Measurements from ENCODE around the gene WAPL.
"Not testable (repeated sequence)": the region's sequence is repeated elsewhere in the genome, so short reads cannot be mapped to it uniquely, and the experiment has no call there.

WAPL gene, protein sequence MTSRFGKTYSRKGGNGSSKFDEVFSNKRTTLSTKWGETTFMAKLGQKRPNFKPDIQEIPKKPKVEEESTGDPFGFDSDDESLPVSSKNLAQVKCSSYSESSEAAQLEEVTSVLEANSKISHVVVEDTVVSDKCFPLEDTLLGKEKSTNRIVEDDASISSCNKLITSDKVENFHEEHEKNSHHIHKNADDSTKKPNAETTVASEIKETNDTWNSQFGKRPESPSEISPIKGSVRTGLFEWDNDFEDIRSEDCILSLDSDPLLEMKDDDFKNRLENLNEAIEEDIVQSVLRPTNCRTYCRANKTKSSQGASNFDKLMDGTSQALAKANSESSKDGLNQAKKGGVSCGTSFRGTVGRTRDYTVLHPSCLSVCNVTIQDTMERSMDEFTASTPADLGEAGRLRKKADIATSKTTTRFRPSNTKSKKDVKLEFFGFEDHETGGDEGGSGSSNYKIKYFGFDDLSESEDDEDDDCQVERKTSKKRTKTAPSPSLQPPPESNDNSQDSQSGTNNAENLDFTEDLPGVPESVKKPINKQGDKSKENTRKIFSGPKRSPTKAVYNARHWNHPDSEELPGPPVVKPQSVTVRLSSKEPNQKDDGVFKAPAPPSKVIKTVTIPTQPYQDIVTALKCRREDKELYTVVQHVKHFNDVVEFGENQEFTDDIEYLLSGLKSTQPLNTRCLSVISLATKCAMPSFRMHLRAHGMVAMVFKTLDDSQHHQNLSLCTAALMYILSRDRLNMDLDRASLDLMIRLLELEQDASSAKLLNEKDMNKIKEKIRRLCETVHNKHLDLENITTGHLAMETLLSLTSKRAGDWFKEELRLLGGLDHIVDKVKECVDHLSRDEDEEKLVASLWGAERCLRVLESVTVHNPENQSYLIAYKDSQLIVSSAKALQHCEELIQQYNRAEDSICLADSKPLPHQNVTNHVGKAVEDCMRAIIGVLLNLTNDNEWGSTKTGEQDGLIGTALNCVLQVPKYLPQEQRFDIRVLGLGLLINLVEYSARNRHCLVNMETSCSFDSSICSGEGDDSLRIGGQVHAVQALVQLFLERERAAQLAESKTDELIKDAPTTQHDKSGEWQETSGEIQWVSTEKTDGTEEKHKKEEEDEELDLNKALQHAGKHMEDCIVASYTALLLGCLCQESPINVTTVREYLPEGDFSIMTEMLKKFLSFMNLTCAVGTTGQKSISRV (N-terminal part only)

DNA sequence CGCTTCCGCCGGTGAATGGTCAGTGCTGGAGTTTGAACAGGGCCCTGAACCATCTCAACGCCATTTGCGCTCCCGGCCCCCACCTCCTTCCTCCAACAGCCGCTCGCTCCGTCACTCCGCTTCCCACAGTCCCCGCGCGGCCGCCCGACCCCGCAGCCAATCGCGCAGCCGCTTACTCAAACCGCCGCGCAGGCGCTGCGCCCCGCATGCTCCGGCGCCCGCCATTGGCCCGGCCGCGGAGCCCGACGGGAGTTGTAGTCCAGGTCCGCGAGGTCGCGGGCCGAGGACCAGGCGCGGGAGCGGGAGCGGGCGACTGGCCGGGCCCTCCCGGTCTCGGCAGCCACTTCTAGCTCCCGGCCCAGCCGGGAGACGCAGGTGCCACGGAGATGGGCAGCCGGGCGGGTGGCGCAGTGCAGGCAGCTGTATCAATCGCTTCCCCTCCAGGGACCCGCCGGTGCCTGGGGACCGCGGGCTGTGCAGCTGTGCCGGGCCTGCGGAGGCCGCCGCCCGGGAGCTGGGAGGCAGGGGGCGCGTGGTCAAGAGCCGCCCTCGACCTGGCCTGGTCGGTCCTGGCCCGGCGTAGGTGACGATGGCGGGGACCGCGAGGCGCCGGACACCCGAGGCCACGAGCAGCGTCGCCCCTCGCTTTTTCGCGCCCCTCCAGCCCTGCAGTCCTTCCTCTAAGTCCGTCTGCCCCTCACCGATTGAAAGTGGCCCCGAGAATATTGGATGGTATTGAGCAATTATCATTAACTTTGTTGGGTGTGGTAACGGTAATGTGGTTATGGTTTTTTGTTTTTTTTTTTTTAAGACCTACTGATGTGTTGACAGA, at the start of gene WAPL:
WAPL (minus strand) TSS at position 115 of the 832 bp plus-strand sequence. CDS start 3,723 bp downstream, outside the sequence.
- peak; percentile 92 for DNase-seq

DNA sequence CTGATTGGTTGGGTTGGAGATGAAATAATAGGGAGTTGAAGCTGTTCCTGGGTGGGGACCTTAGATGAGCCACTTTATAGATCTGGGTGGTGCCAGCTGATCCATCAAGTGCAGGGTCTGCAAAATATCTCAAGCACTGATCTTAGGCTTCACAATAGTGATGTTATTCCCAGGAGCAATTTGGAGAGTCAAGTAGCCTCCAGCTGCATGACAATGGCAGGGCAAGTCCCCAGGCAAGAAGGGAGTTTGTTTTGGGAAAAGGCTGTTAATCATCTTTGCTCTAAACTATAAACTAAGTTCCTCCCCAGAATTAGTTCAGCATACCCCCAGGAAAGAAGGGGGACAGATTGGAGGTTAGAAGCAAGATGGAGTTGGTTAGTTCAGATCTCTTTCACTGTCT, 47.7 kb upstream of the WAPL start:
- DNase-seq: no peak

DNA sequence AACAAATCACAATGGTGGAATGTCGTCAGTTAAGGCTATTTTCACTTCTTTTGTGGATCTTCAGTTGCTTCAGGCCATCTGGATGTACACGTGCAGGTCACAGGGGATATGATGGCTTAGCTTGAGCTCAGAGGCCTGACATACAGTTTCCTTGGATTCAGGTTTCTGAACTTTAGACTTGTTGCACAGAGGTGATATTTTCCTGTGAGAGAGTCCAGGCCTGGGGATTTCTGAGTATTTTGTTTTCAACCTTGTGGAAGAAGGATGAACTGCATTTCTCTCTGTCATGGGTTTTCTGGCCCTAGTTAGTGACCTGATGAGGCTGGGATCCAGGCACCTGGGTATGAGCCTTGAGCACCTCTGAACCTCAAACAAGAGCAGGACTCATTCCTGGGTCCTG, 44.9 kb upstream of the WAPL start:
- not testable (repeated sequence) for DNase-seq

DNA sequence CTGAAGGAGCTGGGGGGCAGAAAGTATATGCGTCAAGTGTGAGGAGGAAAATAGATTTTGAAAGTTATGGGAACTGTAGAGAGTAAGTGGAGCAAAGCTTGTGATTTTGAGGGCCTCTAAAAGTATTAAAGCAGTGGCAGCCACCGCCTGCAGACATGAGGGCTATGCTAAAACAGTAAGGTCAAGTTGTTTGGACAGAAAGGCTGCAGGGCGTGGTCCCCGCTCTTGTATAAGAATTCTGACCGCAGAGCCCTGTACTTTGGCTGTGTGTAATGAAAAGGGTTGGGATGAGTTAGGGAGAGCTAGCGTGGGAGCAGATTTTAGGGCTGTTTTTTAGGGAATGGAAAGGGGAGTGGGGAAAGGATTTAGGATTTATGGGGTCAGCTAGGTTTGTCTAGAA, 41.7 kb upstream of the WAPL start:
- not testable (repeated sequence) for DNase-seq

DNA sequence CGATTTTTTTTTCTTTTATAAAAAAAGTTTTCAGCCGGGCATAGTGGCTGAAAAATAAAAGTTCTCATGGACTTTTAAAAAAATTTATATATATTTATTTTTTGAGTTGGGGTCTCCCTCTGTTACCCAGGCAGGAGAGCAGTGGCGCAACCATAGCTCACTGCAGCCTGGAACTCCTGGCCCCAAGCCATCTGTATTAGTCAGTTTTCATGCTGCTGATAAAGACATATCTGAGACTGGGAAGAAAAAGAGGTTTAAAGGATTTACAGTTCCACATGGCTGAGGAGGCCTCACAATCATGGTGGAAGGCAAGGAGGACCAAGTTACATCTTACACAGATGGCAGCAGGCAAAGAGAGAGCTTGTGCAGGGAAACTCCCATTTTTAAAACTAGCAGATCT, 37.1 kb upstream of the WAPL start:
- DNase-seq: not testable (repeated sequence)

DNA sequence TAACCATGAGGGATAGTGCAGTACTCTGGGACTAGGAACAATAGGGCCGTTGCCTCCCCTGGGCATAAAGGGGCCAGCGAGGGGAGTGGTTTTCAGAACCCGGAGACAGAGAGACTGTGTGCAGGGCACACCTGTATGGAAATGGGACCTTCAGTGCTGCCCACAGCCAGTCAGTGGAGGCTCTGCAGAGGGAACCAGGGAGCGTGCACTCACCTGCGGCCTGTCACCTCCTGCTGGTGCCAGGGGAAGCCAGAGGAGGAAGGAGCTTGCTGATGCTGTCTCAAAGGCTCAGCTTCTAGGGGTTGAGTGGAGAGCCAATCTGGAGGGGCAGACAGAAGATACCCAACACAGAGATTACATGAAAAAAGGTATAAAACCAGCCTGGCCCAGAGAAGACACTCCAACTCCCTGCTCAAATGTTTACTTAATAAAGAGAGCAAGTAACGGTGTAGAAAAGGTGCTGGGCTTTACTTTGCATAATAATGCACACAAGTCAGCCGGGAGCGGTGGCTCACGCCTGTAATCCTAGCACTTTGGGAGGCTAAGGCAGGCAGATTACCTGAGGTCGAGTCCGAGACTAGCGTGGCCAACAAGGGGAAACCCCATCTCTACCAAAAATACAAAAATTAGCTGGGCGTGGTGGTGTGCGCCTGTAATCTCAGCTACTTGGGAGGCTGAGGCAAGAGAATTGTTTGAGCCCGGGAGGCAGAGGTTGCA, 35.5 kb upstream of the WAPL start:
- no peak for DNase-seq

DNA sequence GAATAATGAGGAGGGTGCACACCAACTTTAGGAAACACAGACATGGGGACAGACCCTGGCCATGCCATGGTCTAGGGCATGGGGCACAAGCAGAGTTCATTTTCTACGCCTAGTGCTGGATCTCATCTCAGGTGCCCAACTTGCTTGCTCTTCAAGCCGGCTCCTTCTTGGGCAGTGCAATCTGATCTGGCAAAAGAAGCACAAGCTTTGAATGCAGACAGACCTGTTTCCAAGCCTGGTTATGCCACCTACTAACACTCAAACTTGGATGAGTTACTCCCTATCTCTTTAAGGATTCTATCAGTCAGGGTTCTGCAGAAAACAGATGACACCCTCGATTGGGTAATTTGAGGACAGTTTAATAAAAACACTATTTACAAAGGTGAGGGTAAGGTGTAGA, 34.9 kb upstream of the WAPL start:
- DNase-seq: no peak

DNA sequence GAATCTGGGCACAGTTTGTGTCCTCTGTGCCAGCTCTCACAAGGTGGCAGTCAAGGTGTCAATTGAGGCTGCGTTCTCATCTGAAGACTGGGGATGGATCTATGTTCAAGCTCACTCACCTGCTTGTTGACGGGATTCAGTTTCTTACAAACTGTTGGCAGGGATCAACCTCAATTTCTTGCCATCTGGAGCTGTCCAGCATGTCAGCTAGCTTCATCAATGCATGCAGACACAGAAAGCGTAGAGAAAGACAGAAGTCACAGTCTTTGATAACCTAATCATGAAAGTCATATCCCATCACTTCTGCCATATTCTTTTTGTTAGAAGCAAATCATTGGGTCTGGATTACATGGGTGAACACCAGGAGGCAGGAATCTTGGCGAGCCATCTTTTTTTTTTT, 32.0 kb upstream of the WAPL start:
- DNase-seq: no peak

DNA sequence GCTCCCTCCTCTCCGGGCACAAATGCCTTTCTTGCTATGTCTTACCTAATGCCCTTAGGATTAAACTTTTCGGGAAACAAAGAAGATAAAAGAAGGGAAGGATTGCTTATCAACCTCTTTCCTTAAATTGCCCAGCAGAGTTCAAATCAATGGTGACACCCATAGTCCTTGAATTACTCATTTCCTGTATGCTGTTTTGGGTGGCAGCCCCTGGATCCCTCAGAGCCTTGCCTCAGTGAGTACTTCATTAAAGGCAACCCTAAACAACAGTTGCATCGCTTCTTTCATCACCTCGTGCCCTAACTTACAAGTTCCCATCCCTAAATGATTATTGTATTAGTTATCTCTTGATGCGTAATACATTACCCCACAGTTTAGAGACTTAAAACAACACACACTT, 31.6 kb upstream of the WAPL start:
- no peak for DNase-seq

DNA sequence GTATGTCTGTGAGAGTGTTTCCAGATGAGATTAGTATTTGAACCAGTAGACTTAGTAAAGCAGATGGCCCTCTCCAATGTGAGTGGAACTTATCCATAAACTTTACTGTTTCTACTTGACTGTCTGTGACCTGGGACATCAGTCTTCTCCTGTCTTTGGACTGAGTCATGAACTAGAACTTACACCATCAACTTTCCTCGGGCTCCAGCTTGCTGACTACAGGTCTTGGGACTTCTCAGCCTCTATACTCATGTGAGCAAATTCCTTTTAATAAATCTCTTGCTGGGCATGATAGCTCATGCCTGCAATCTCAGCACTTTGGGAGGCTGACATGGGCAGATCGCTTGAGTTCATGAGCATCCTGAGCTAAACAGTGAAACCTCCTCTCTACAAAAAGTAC, 25.7 kb upstream of the WAPL start:
- no peak for DNase-seq

DNA sequence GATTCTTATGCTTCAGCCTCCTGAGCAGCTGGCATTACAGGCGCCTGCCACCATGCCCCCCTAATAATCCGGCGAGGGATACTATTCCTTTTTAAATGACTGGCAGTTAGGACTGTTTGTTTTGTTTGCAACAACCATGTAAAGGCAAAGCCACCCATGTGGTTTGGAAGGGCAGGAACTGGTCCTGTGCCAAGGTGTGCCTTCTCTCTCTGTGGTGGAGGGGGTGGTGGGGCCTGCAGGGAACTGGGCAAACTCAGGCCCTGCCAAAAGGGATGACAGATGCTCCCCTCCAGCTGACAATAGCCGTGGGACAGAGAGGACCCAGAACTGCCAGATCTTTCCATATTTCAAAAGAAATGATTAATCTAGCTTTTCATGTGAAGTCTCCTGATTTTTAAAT, 23.5 kb upstream of the WAPL start:
- peak; percentile 22 for DNase-seq

DNA sequence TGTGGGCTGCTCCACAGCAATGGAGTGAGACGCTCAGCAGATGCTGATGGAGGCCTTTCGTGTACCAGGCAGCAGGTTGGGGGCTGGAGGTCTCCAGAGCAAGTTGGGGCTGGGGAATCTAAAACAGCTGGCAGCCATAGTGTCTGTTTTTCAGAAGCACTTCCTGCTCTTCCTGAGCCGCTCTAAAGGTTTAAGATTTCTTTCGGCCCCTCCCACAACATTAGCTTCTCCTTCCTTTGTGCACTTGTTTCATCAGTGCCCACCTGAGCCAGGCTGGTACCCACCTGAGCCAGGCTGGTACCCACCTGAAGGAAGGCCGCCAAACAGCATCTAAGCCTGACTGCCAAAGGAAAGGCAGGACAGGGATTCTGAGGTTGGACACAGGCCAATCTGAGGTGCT, 18.4 kb upstream of the WAPL start:
- no peak for DNase-seq

DNA sequence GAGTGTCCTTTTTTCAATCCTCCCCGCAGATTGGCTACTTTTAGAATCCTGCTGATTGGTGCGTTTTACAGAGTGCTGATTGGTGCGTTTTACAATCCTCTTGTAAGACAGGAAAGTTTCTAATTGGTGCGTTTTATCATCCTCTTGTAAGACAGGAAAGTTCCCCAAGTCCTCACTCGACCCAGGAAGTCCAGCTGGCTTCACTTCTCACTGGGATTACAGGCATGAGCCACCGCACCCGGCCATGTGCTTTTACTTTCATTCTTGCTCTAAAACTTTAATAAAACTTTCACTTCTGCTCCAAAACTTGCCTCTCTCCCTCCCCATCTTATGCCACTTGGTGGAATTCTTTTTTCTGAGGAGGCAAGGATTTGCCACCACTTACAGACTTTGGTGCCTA, 17.0 kb upstream of the WAPL start:
- peak; percentile 14 for DNase-seq

DNA sequence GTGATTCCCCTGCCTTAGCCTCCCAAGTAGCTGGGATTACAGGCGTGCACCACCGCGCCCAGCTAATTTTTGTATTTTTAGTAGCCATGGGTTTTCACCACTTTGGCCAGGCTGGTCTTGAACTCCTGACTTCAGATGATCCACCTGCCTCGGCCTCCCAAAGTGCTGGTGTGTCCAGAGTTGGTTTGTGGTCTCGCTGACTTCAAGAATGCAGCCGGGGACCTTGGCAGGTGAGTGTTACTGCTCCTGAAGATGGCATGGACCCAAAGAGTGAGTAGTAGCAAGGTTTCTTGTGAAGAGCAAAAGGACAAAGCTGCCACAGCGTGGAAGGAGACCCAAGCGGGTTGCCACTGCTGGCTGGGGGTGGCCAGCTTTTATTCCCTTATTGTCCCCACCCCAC, 16.4 kb upstream of the WAPL start:
- not testable (repeated sequence) for DNase-seq

DNA sequence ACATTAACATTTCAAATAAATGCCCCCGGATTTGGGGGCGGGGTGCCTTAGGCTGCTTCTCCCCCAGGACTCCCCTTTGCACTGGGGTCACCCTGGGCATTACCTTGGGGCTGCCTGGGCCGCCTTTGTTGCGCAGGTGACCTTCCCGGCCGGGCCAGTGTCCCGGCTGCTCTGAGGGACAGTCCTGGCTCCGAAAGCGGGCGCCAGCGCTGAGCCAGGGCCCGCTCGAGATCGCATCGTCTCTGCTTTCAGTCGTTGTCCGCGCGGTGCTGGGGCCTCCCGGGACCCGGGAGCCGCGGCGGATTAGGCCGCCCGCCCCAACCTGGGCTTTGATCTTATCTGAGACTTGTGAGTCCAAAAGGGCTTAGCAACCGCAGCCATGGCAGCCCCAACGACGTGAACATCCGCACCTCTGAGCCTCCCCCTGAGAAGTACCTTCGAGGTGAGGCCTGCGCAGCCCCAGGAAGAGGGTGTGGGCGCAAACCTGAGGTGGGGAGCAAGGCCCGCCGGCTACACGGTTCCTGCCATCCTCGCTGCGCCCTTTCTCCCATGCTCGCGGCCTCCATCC, 14.8 kb upstream of the WAPL start:
- no peak for DNase-seq

DNA sequence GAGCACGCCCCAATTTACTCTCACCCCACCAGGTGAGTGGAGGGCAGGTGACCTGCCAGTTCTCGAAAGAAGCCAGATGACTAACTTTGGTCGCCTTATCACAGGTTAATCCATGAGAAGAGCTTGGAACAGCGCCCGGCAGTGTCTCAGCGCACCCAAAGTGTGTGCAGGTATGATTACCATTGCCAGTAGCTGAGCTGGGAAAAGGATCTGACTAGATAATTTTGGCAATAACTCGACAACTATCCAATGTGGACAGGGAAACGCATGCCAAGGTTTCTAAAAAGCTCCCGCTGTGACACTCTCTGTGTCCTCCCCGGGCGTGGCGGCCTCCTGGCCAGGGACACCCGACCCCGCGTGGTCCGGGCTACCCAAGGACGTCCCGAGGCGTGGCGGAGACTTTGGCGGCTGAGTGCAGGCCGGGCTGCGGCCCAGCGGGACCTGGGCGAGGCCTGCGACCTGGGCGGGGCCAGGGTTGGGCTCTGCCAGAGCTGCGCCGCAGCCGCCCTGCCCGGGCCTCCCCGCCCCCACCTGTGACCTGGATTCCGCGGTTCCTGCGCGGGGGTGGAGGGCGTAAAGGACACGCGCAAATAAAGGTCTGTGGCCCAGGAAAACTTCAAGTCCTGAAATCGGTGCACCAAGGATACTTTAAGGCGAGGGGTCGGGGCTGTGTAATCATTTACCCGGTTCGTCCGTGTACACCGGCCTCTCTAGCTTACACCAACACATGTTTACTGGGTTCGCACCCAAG, 13.7 kb upstream of the WAPL start:
- DNase-seq: peak; percentile 74

DNA sequence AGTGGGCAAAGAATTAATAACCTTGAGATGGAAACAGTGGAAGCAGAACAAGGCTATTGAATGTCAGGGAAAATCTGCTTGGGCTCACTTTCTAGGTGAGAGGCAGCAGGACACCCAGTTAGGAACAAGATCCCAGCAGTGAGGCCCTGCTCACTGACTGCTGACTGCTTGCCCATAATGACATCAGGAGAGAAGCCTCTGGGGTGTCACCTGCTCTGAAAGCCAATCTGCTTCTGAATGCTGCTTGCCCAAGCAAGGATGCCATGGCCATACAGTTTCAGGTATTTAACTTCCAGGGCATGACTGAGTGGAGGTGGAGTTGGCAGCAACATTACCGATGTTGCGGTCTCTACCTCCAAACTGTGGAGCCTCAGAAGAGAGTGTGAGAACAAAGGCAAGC, 11.7 kb upstream of the WAPL start:
- DNase-seq: no peak

DNA sequence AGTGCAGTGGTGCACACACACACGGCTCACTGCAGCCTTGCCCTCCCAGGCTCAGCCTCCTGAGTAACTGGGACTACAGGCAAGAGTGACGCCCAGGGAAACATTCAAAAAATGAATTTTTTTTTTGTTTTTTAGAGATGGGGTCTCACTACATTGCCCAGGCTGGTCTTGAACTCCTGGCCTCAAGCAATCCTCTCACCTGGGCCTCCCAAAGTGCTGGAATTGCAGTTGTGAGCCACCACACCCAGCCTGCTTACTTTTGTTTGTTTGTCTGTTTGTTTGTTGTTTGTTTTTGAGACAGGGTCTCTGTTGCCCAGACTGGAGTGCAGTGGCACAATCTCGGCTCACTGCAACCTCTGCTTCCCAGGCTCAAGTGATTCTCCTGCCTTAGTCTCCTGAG, 7.1 kb upstream of the WAPL start:
- not testable (repeated sequence) for DNase-seq

DNA sequence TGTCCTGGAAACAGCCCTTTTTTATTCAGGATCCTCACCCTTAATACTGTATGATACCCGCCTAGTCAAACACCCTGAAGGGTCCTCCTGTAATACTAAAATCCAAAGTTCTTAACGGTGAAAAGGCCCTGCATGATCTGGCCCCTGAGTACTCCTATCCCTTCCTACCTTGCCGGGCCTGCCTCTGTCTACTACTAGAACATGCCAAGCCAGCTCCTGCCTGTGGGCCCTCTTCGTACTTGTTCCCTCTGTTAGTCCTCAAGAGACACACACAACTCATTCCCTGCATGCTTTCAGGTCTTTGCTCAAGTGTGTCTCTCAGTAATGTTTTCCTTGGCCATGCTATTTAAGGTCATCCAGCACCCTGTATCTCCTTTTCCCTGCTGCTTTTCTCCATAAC, 5.0 kb upstream of the WAPL start:
- no peak for DNase-seq

DNA sequence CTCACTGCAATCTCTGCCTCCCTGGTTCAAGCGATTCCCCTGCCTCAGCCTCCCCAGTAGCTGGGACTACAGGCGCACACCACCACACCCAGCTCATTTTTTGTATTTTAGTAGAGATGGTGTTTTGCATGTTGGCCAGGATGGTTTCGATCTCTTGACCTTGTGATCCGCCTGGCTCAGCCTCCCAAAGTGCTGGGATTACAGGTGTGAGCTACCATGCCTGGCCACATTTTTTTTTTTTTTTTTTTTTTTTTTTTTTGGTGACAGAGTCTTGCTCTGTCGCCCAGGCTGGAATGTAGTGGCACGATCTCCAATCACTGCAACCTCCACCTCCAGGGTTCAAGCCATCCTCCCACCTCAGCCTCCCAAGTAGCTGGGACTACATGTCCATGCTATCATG, 4.1 kb upstream of the WAPL start:
- not testable (repeated sequence) for DNase-seq

All from RPMI8226 (cell line).